ENCODE data around the gene CSRP3. TPM values are rescaled to one million over a fixed set of nuclear protein-coding genes. Genes with fewer than 3 reads are reported as not detected.

The CSRP3 gene
- total RNA-seq, 3 donors from 2014 or later: not detected

DNA sequence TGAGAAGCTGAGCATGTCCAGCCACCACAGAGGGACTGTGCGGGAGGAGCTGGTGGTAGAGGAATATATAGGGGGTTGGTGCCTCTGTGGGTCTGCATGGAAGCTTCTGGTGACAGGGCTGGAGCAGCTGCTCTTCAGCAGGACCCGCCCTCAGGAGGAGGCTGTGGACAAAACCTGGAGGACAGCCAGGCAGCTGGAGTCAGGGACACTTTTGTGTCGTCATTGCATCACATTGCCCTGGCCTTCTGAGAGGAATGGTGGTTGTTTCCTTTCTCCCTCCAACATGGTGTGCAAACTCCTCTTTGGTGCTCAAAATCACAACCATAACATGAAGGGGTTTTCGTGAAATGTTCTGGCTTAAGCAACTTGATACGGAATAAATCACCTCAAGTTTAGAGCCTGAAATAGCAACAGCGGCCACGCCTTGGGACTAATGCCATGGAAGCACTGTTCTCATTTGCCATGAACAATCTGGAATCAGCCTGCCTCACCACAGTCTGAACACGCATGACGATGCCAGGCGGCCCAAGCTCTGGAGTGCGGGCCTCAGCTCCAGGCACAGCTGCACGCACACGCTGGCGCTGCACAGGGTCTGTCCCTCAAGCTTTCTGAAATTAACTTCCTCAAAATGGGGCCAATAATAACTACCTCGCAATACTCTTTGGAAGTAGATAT is 17.1 kb upstream of the CSRP3 start:
- DNase-seq (ENCODE audit: low spot score in 2 of 2): no peak
- Histone ChIP-seq H3K4me3 (no peak overlapping the region), H3K4me1 (no peaks in the 10 kb centered on the region), H3K9me3 (no peaks in the 10 kb centered on the region), H3K27ac (no peak overlapping the region), H3K27me3 (no peaks in the 10 kb centered on the region), H3K36me3 (no peaks in the 10 kb centered on the region)
- TF ChIP-seq POLR2AphosphoS5 (IDR thresholded peaks at IDR 0.05) (no peak), POLR2A (IDR thresholded peaks at IDR 0.05) (no peak)
- TF ChIP-seq, protein P1, sequence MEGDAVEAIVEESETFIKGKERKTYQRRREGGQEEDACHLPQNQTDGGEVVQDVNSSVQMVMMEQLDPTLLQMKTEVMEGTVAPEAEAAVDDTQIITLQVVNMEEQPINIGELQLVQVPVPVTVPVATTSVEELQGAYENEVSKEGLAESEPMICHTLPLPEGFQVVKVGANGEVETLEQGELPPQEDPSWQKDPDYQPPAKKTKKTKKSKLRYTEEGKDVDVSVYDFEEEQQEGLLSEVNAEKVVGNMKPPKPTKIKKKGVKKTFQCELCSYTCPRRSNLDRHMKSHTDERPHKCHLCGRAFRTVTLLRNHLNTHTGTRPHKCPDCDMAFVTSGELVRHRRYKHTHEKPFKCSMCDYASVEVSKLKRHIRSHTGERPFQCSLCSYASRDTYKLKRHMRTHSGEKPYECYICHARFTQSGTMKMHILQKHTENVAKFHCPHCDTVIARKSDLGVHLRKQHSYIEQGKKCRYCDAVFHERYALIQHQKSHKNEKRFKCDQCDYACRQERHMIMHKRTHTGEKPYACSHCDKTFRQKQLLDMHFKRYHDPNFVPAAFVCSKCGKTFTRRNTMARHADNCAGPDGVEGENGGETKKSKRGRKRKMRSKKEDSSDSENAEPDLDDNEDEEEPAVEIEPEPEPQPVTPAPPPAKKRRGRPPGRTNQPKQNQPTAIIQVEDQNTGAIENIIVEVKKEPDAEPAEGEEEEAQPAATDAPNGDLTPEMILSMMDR (IDR thresholded peaks at IDR 0.05): no peak
- intact Hi-C loops (cut with DNase I; ENCODE audit: low total_unique reads): no loop called here

DNA sequence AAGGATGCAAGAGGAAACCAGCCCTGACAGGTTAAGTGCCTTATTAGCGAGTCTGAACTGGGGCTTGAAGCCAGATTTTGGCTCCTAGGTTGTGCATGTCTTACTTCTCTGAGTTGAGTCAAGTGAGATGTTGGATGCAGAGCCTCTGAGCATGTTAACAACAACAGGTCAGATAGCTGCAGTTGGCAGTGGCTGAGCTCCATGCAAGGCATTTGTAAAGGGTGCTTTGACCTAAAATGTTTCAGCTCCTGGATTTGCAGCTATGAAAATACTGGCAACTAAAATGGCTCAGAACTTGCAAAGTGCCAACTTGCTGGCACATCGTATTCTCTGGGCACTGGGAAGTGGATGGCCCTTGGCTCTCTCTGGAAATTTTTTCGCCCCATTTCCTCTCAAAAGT is 16.4 kb upstream of the CSRP3 start:
- Histone ChIP-seq H3K4me3 (no peak overlapping the region), H3K27me3 (peaks cover 0 to 4% of the 10 kb centered on the region in 2 donors), H3K36me3 (no peaks in the 10 kb centered on the region), H3K9me3 (no peaks in the 10 kb centered on the region), H3K27ac (no peak overlapping the region), H3K4me1 (no peaks in the 10 kb centered on the region)
- TF ChIP-seq POLR2AphosphoS5 (IDR thresholded peaks at IDR 0.05): no peak
- no peak for TF ChIP-seq POLR2A (IDR thresholded peaks at IDR 0.05)
- TF ChIP-seq, protein P1 (IDR thresholded peaks at IDR 0.05): no peak
- no peak for DNase-seq (ENCODE audit: low spot score in 2 of 2)
- intact Hi-C loops (cut with DNase I; ENCODE audit: low total_unique reads): no loop called here

DNA sequence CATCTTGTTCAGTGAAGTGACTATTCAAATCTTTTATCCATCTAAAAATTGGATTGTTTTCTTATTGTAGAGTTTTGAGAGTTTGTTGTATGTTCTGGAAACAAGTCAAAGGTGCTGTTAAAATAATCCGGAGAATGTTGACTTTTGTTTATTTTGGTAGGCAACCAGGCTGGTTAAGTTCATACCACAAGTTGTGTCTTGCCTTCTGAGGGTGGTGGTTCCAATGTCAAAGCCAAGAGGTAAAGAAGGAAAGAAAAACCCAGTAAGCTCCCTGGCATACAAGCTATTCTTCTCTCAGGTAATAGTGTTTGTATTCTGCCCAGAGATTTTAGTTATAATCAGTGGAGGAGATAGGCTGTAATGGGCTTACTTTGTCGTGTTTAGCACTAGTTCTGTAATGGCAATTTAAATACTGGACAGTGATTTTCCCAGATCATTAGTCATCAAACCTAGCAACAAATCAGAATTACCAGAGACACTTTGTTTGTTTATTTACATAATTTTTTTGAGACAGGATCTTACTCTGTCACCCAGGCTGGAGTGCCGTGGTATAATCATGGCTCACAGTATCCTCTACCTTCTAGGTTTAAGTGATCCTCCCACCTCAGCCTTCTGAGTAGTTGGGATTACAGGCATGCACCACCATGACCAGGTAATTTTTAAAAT is 15.1 kb upstream of the CSRP3 start:
- no peaks in the 10 kb centered on the region for H3K9me3 ChIP-seq
- no peak for TF ChIP-seq POLR2AphosphoS5 (IDR thresholded peaks at IDR 0.05)
- TF ChIP-seq, protein P1 (IDR thresholded peaks at IDR 0.05): no peak
- no peak for TF ChIP-seq POLR2A (IDR thresholded peaks at IDR 0.05)
- intact Hi-C loops (cut with DNase I; ENCODE audit: low total_unique reads): no loop called here
- no peaks in the 10 kb centered on the region for H3K36me3 ChIP-seq
- no peak overlapping the region for H3K27ac ChIP-seq
- H3K4me1 ChIP-seq: no peaks in the 10 kb centered on the region
- no peak for DNase-seq (ENCODE audit: low spot score in 2 of 2)
- no peak overlapping the region for H3K4me3 ChIP-seq
- H3K27me3 ChIP-seq: peaks cover 0 to 4% of the 10 kb centered on the region in 2 donors

DNA sequence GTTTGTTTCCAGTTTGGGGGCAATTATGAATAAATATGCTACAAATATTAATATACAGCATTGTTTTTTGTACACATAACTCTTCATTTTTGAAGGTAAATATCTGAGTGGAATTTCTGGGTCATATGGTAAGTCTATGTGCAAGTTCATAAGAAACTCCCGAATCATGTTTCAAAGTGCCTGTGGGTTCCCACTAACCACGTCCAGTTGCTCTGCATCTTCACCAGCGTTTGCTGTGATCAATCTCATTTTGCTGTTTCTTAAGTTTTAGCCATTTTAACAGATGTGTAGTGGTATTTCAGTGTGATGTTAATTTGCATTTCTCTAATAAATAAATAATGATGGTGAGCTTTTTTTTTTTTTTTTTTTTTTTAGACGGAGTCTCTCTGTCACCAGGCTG is 14.2 kb upstream of the CSRP3 start:
- TF ChIP-seq, protein P1 (IDR thresholded peaks at IDR 0.05): no peak
- no peak for TF ChIP-seq POLR2AphosphoS5 (IDR thresholded peaks at IDR 0.05)
- no peak for DNase-seq (ENCODE audit: low spot score in 2 of 2)
- intact Hi-C loops (cut with DNase I; ENCODE audit: low total_unique reads): no loop called here
- Histone ChIP-seq H3K4me1 (no peaks in the 10 kb centered on the region), H3K9me3 (no peaks in the 10 kb centered on the region), H3K36me3 (no peaks in the 10 kb centered on the region), H3K27me3 (peaks cover 0 to 4% of the 10 kb centered on the region in 2 donors), H3K4me3 (no peak overlapping the region), H3K27ac (no peak overlapping the region)

DNA sequence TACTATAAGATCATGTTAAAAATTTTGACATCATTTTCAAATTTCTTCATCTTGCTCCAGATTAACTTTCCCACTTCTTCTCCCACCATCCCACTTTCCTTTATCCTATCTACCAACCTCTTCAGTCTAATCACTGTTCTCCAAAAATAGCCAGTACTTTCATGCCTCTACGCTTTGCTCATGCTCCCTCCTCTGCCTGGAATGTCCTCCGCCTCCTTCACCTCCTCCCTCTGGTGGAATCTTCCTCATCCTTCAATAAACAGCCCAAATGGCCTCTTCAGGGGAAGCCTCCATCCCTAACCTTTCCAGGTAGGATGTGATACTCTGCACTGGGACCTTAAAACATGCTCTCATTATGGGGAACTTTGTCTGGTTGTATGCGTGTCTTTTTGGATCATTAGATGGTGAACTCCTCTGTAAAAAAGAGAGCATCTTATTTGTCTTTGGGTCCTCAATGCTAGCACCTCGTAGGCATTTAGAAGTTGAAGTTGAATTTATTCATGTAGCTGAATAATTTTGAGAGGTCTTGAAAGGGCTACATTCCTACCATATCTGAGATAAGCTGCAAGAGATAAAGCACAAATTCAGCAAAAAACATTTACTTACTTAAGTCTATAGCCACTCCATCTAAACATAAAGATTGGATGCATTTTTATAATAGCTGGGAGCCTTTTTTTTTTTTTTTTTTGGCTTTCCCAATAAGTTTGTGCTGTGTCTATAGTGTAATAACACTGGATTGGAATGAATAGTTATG is 8.0 kb upstream of the CSRP3 start:
- no peaks in the 10 kb centered on the region for H3K4me1 ChIP-seq
- TF ChIP-seq, protein P1 (IDR thresholded peaks at IDR 0.05): no peak
- TF ChIP-seq POLR2A (IDR thresholded peaks at IDR 0.05): no peak
- TF ChIP-seq POLR2AphosphoS5 (IDR thresholded peaks at IDR 0.05): no peak
- no peak for DNase-seq (ENCODE audit: low spot score in 2 of 2)
- H3K4me3 ChIP-seq: no peak overlapping the region
- H3K27ac ChIP-seq: no peak overlapping the region
- intact Hi-C loops (cut with DNase I; ENCODE audit: low total_unique reads): no loop called here
- peaks cover 0 to 4% of the 10 kb centered on the region in 2 donors for H3K27me3 ChIP-seq
- H3K9me3 ChIP-seq: no peaks in the 10 kb centered on the region
- no peaks in the 10 kb centered on the region for H3K36me3 ChIP-seq
